GM18499 (cell line): ENCODE data around the gene ZNF569.
"Not testable (repeated sequence)": the region's sequence is repeated elsewhere in the genome, so short reads cannot be mapped to it uniquely, and the experiment has no call there.

Source experiments
- ATAC-seq: cut with Tn5 transposase; IDR thresholded peaks from one replicate; pipeline ENCODE4 v1.9.1; 2021; ENCODE audit warnings: moderate number of reproducible peaks; ENCODE audit not compliant: insufficient read depth, unreplicated experiment

Gene ZNF569

DNA sequence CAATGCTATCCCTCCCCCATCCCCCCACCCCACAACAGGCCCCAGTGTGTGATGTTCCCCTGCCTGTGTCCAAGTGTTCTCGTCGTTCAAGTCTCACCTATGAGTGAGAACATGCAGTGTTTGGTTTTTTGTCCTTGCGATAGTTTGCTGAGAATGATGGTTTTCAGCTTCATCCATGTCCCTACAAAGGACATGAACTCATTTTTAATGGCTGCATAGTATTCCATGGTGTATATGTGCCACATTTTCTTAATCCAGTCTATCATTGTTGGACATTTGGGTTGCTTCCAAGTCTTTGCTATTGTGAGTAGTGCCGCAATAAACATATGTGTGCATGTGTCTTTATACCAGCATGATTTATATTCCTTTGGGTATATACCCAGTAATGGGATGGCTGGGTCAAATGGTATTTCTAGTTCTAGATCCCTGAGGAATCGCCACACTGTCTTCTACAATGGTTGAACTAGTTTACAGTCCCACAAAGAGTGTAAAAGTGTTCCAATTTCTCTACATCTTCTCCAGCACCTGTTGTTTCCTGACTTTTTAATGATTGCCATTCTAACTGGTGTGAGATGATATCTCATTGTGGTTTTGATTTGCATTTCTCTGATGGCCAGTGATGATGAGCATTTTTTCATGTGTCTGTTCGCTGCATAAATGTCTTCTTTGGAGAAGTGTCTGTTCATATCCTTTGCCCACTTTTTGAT, 61.0 kb downstream of the ZNF569 start:
- ATAC-seq, result not testable (repeated sequence)

DNA sequence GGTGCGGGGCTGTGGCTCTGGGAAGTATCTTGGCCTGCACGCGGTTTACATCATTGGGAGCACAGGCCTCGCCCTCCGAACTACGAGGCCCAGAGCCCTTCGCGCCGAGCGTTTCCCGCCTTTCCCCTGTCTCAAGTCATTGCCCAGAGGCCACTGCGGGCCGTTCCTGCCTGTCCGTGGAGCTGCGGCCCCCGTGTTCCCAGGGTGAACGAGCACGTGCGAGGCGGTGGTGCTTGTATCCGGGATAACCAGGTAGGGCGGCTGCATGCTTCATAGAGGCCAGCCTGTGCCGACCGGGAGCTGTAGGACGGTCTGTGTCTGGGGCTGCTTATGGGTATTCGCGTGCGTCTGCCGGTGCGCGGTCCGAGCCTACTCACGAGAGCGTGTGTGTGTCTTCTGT, 63.8 kb downstream of the ZNF569 start:
- ATAC-seq, result no peak

- ATAC-seq, result no peak
These were observed 66.2 kb downstream of the ZNF569 start for GRCh38 chr19:37401078-37401477.

- not testable (repeated sequence) for ATAC-seq
These were observed 75.8 kb downstream of the ZNF569 start for GRCh38 chr19:37391399-37391798.

- no peak for ATAC-seq
These were observed 78.0 kb downstream of the ZNF569 start for GRCh38 chr19:37389234-37389633.

GRCh38 chr19:37370880-37371661, 96.2 kb downstream of the ZNF569 start, which contains the start of gene ZNF527:
Gene ZNF527, plus strand, starts transcription at chr19:37371099. Its CDS starts 3,100 bp downstream, at chr19:37374199.
- ATAC-seq, result peak; percentile 82

- ATAC-seq, result peak; percentile 6
These were observed 96.8 kb downstream of the ZNF569 start for GRCh38 chr19:37370386-37370879.

DNA sequence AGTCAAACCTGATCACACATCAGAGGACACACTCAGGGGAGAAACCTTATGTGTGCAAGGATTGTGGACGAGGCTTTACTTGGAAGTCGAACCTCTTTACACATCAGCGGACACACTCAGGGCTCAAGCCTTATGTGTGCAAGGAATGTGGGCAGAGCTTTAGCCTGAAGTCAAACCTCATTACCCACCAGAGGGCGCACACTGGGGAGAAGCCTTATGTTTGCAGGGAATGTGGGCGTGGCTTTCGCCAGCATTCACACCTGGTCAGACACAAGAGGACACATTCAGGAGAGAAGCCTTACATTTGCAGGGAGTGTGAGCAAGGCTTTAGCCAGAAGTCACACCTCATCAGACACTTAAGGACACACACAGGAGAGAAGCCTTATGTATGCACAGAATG, 104.5 kb downstream of the ZNF569 start:
- no peak for ATAC-seq

DNA sequence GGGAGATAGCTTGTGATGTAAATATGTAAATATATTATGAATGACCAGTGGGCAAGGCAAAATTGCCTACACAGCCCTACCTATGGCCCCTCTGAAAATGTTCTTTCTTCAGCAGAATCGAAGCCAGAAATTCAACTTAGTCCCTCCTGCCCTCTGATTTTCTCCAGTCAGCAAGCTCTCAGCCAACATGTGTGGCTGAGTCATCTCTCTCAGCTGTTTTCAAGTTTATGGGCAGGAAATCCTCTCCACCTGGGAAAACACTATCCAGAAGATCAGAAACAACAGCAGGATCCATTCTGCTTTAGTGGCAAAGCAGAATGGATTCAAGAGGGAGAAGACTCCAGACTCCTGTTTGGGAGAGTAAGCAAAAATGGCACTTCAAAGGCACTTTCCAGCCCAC, 105.2 kb downstream of the ZNF569 start:
- ATAC-seq, result no peak
